Measurements from ENCODE around the gene ZNF512.
"Not testable (repeated sequence)": the region's sequence is repeated elsewhere in the genome, so short reads cannot be mapped to it uniquely, and the experiment has no call there.

The ZNF512 gene

DNA sequence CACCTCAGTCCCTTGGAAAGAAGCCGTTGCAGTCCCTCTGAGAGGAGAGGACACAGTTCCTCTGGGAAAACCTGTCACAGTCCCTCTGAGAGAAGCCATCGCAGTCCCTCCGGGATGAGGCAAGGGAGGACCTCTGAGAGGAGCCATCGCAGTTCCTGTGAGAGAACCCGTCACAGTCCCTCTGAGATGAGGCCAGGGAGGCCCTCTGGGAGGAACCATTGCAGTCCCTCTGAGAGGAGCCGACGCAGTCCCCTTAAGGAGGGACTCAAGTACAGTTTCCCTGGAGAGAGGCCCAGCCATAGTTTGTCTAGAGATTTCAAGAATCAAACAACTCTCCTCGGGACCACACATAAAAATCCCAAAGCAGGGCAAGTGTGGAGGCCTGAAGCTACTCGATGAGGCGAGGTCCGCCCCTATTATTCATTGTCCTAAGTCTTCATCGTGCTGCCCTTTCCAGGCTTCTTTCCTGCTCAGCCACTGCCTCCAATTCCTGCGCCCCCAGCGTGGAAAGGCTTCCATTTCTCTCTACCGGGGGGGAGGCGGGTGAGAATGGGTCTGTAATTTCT, 630 bp upstream of the ZNF512 start:
- DNase-seq (ENCODE audit: low read depth): no peak
- H3K4me3 ChIP-seq (ENCODE audit: control insufficient read depth, low read depth, low read length): peak overlapping the region; percentile 93
- TF ChIP-seq CTCF (conservative IDR thresholded peaks at IDR 0.05; ENCODE audit: control insufficient read depth, insufficient read depth, low read depth, low read length): no peak

DNA sequence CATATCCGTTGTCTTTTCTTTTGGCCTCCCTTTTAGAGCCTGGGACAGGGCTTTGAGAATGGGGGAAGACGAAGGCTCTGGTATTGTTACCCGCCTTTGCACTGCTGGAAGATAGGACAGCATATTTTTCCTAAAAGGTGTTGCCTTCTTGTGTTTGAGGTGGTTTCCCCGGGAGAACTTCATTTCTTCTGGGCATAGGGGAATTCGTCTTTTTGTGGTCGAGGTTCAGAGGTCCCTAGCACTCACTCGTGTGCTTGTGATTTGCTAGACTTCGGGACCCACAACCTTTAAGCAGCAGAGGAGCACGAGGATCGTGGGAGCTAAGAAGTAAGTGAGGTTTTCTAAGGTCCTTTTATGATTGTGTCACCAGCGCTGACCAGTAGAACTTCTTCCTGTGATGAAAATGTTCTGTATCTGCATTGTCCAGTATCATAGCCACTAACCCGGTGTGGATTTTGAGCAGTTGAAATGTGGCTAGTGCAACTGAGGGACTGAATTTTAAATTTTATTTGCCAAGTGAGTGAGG, 611 bp downstream of the ZNF512 start:
- peak; percentile 31 for DNase-seq (ENCODE audit: low read depth)
- TF ChIP-seq CTCF (conservative IDR thresholded peaks at IDR 0.05; ENCODE audit: control insufficient read depth, insufficient read depth, low read depth, low read length): no peak
- peak overlapping the region; percentile 93 for H3K4me3 ChIP-seq (ENCODE audit: control insufficient read depth, low read depth, low read length)

DNA sequence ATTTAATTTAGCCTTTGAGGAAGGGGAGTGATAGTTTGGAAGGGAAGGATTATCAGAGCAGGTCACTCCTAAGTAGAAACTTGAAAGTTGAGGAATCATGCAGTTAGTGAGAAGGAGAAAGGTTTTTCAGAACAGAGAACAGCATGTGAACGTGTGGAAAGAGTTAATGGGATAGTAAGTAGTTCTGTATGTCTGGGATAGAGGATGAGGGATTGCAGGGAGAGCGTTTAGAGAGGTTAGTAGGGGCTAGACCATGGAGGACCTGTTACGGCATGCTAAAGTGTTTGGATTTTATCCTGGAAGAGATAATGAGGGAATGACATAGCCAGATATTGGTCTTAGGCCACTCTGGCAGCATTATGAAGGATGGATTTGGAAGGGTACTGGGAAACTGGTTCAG, 1.8 kb downstream of the ZNF512 start:
- no peak for TF ChIP-seq CTCF (conservative IDR thresholded peaks at IDR 0.05; ENCODE audit: control insufficient read depth, insufficient read depth, low read depth, low read length)
- no peak for DNase-seq (ENCODE audit: low read depth)
- no peak overlapping the region for H3K4me3 ChIP-seq (ENCODE audit: control insufficient read depth, low read depth, low read length)

DNA sequence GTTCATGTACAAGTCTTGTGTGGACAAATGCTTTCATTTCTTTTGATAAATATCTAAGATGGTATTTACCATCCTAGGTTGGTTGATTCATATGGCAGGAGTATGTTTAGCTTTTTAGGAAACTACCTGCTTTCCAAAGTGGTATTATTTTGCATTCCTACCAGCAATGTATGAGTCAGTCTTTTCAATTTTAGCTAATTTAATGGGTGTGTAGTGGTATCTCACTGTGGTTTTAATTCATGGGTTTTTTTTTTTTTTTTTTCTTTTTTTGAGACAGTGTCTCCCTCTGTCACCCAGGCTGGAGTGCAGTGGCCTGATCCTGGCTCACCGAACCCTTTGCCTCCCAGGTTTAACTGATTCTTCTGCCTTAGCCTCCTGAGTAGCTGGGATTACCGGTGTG, 4.2 kb downstream of the ZNF512 start:
- no peak for DNase-seq (ENCODE audit: low read depth)
- TF ChIP-seq CTCF (conservative IDR thresholded peaks at IDR 0.05; ENCODE audit: control insufficient read depth, insufficient read depth, low read depth, low read length): no peak
- no peak overlapping the region for H3K4me3 ChIP-seq (ENCODE audit: control insufficient read depth, low read depth, low read length)

GRCh38 chr2:27588308-27588707, 5.5 kb downstream of the ZNF512 start:
- TF ChIP-seq CTCF (conservative IDR thresholded peaks at IDR 0.05; ENCODE audit: control insufficient read depth, insufficient read depth, low read depth, low read length): no peak
- no peak overlapping the region for H3K4me3 ChIP-seq (ENCODE audit: control insufficient read depth, low read depth, low read length)
- no peak for DNase-seq (ENCODE audit: low read depth)

- H3K4me3 ChIP-seq (ENCODE audit: control insufficient read depth, low read depth, low read length): no peak overlapping the region
- TF ChIP-seq CTCF (conservative IDR thresholded peaks at IDR 0.05; ENCODE audit: control insufficient read depth, insufficient read depth, low read depth, low read length): no peak
- no peak for DNase-seq (ENCODE audit: low read depth)
Measured at GRCh38 chr2:27591745-27592144, 8.9 kb downstream of the ZNF512 start.

- no peak for DNase-seq (ENCODE audit: low read depth)
- no peak for TF ChIP-seq CTCF (conservative IDR thresholded peaks at IDR 0.05; ENCODE audit: control insufficient read depth, insufficient read depth, low read depth, low read length)
Measured at GRCh38 chr2:27593240-27593639, 10.4 kb downstream of the ZNF512 start.

GRCh38 chr2:27594020-27594703, 11.3 kb downstream of the ZNF512 start:
- H3K4me3 ChIP-seq (ENCODE audit: control insufficient read depth, low read depth, low read length); DNase-seq (ENCODE audit: low read depth): not testable (repeated sequence)

More at GRCh38 chr2:27593240-27593639, 10.4 kb downstream of the ZNF512 start:
- no peak overlapping the region for H3K4me3 ChIP-seq (ENCODE audit: control insufficient read depth, low read depth, low read length)

DNA sequence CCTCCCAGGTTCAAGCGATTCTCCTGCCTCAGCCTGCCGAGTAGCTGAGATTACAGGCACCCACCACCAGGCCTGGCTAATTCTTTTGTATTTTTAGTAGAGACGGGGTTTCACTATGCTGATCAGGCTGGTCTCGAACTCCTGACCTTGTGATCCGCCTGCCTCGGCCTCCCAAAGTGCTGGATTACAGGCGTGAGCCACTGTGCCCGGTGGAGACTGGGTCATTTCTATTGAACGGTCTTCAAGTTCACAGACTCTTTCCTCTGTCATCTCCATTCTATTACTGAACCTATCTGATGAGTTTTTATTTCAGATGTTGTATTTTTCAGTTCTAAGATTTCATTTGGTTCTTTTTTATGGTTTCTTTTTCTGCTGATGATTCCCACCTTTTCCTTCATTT, 12.6 kb downstream of the ZNF512 start:
- not testable (repeated sequence) for DNase-seq (ENCODE audit: low read depth); H3K4me3 ChIP-seq (ENCODE audit: control insufficient read depth, low read depth, low read length)

Measured in fibroblast of mammary gland (primary cell).